Measurements from ENCODE around the gene ERCC3. TPM values are rescaled to one million over a fixed set of nuclear protein-coding genes. Genes with fewer than 3 reads are reported as not detected.

Gene ERCC3
- total and polyA plus RNA-seq, 2 of the 13 experiments (the other 11 are each of a cell fraction or from before 2014, with no cell fraction given), result 49.7 to 64.6 TPM

GRCh38 chr2:127293748-127294562 lies at the start of gene ERCC3 (continued):
- TF ChIP-seq ZNF670 (CRISPR knock-in tag; IDR thresholded peaks at IDR 0.05; ENCODE audit: borderline replicate concordance) (peak; percentile 53; the same call in 1 of the 2 replicates), ZC3H13 (CRISPR knock-in tag; IDR thresholded peaks at IDR 0.05) (peak; percentile 85; the same call in 1 of the 2 replicates), SATB2 (CRISPR knock-in tag; IDR thresholded peaks at IDR 0.05) (no peak), ZNF33B (CRISPR knock-in tag; IDR thresholded peaks at IDR 0.05) (peak; percentile 93), ZNF790 (CRISPR knock-in tag; IDR thresholded peaks at IDR 0.05; ENCODE audit: borderline replicate concordance) (0 out of 2 replicates have a peak, but pooled peaks have one; percentile 66), JUND (CRISPR knock-in tag; IDR thresholded peaks at IDR 0.05) (no peak), PAWR (CRISPR knock-in tag; IDR thresholded peaks at IDR 0.05; ENCODE audit: borderline replicate concordance) (no peak), ZBTB46 (CRISPR knock-in tag; IDR thresholded peaks at IDR 0.05; ENCODE audit: borderline replicate concordance) (no peak; the same call in 1 of the 2 replicates), RFXANK (CRISPR knock-in tag; IDR thresholded peaks at IDR 0.05) (peak; percentile 68; the same call in 1 of the 2 replicates), ELF3 (CRISPR knock-in tag; IDR thresholded peaks at IDR 0.05) (peak; percentile 82), MZF1 (CRISPR knock-in tag; IDR thresholded peaks at IDR 0.05; ENCODE audit: borderline replicate concordance) (no peak), ZNF383 (CRISPR knock-in tag; IDR thresholded peaks at IDR 0.05; ENCODE audit: borderline replicate concordance) (0 out of 2 replicates have a peak, but pooled peaks have one; percentile 69), KDM5B (CRISPR knock-in tag; IDR thresholded peaks at IDR 0.05; ENCODE audit: borderline replicate concordance) (peak; percentile 99), MTA1 (CRISPR knock-in tag; IDR thresholded peaks at IDR 0.05; ENCODE audit: borderline replicate concordance) (peak; percentile 24; the same call in 1 of the 2 replicates), ZKSCAN5 (CRISPR knock-in tag; IDR thresholded peaks at IDR 0.05) (no peak), KLF6 (CRISPR knock-in tag; IDR thresholded peaks at IDR 0.05) (peak; percentile 93), SRY (CRISPR knock-in tag; IDR thresholded peaks at IDR 0.05) (peak; percentile 78), SNAPC4 (CRISPR knock-in tag; IDR thresholded peaks at IDR 0.05) (no peak), ZNF180 (CRISPR knock-in tag; IDR thresholded peaks at IDR 0.05; ENCODE audit: borderline replicate concordance, low read depth) (peak; percentile 90; the same call in 1 of the 2 replicates), RBM22 (optimal IDR thresholded peaks at IDR 0.05; ENCODE audit: low read length) (peak; percentile 26), PHF21A (CRISPR knock-in tag; IDR thresholded peaks at IDR 0.05) (peak; percentile 63; the same call in 1 of the 2 replicates), ZNF788 (CRISPR knock-in tag; IDR thresholded peaks at IDR 0.05; ENCODE audit: borderline replicate concordance) (peak; percentile 97), DR1 (CRISPR knock-in tag; IDR thresholded peaks at IDR 0.05) (peak; percentile 90), PITX1 (CRISPR knock-in tag; IDR thresholded peaks at IDR 0.05) (0 out of 2 replicates have a peak, but pooled peaks have one; percentile 13)
